Colon (tissue), 2 donors: ENCODE data around the gene VPS35L.
A peak's percentile ranks its signal among the peaks of the same experiment; 100 is the strongest.

Experiments
- FAIRE-seq: peaks from 2 replicates; lab custom pipeline; 2012; peaks lifted over from hg19 to GRCh38; lab: Jason Lieb, UNC
- donor health status: control.
- donor health status: control.

VPS35L gene, protein sequence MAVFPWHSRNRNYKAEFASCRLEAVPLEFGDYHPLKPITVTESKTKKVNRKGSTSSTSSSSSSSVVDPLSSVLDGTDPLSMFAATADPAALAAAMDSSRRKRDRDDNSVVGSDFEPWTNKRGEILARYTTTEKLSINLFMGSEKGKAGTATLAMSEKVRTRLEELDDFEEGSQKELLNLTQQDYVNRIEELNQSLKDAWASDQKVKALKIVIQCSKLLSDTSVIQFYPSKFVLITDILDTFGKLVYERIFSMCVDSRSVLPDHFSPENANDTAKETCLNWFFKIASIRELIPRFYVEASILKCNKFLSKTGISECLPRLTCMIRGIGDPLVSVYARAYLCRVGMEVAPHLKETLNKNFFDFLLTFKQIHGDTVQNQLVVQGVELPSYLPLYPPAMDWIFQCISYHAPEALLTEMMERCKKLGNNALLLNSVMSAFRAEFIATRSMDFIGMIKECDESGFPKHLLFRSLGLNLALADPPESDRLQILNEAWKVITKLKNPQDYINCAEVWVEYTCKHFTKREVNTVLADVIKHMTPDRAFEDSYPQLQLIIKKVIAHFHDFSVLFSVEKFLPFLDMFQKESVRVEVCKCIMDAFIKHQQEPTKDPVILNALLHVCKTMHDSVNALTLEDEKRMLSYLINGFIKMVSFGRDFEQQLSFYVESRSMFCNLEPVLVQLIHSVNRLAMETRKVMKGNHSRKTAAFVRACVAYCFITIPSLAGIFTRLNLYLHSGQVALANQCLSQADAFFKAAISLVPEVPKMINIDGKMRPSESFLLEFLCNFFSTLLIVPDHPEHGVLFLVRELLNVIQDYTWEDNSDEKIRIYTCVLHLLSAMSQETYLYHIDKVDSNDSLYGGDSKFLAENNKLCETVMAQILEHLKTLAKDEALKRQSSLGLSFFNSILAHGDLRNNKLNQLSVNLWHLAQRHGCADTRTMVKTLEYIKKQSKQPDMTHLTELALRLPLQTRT

DNA sequence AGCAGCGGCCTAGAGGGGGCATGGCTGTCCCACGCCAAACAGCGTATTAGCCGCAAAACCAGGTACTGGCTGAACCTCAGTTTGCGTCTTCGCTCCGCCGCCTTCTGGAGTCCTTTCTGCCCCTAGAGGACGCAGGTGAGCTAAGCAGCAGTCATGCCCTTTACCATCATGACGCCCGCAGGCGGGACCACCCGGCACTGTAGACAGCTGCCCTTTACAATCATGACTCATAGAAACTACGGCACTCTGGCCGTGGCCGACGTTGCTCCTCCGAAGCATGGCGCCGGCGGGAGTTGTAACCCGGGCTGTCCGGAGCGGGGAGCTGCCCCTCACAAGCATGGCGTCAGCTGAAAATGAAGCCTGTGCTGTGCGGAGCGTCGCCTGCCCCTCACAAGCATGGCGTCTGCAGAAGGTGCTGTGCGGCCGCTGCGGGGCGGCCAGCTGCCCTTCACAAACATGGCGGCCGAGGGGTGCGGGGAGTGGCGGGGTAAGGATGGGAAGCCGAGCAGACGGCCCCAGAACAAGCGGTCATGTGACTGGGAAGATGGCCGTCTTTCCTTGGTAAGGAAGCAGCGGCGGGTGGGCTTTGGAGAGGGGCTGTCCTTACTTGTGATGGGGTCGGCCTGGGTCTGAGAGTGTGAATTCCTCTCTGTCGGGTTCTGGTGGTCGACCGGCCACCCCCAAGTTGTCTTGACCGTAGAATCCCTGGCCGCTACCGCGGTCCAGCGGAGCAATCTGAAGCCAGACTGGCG is at the start of gene VPS35L:
Gene VPS35L, plus strand, starts transcription at position 518 of the 752 bp plus-strand sequence. Its CDS starts 27 bp downstream, at position 545.
- peak; percentile 5 for FAIRE-seq

- no peak for FAIRE-seq
Measured at GRCh38 chr16:19506965-19507364, 48.5 kb upstream of the VPS35L start.

- FAIRE-seq: no peak
Measured at GRCh38 chr16:19507867-19508266, 47.6 kb upstream of the VPS35L start.

- FAIRE-seq: no peak
Measured at GRCh38 chr16:19512297-19512696, 43.2 kb upstream of the VPS35L start.

DNA sequence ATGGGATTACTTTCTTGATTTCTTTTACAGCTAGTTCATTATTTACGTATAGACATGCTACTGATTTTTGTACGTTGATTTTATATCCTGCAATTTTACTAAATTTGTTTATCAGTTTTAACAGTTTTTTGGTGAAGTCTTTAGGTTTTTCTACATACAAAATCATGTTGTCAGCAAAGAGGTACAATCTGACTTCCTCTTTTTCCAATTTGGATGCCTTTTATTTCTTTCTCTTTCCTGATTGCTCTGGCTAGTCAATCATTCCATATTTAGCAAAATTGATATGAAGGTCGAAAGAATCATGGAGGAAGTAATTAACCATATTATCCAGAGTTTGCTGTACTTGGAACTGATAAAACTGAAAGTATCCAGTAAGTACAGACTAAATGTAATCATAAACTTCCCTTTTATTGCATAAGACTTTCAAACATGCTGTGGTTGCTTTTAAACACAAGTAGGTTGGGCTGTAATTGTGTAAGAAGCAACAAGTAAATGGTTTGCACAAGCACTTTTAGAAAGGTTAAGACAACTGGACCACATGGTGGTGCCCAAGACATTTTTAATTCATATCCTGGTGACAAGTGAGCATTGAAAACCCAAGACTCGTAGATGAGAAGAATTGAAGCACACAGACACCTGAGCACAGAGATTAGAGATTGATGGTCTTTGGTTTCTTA is 42.0 kb upstream of the VPS35L start:
- FAIRE-seq: peak; percentile 99

GRCh38 chr16:19515757-19516156 is 39.7 kb upstream of the VPS35L start:
- no peak for FAIRE-seq

- no peak for FAIRE-seq
Measured at GRCh38 chr16:19517424-19518089, 37.9 kb upstream of the VPS35L start.

DNA sequence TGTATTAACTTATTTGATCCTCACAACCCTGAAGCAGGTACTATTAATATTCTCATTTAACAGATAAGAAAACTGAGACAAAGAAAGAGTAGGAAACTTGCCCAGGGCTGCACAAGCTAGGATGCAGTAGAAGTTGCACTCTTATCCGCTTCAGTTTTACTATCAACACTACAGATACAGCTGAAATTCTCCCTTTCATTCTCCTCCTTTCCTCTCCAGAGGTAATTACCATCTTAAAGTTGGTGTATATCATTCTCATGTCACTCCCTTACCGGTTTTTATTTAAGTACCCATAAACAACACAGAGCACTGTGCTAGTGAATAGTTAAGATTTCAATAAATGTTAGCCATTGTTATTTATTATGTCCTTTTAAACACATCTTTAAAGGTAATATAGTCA is 37.1 kb upstream of the VPS35L start:
- no peak for FAIRE-seq

GRCh38 chr16:19520861-19521331 is 34.6 kb upstream of the VPS35L start:
- FAIRE-seq: no peak

- no peak for FAIRE-seq
Measured at GRCh38 chr16:19521471-19522396, 33.8 kb upstream of the VPS35L start, which contains the start of gene GDE1. Gene GDE1, minus strand, starts transcription at chr16:19522098. Its CDS starts 134 bp downstream, at chr16:19521964.

DNA sequence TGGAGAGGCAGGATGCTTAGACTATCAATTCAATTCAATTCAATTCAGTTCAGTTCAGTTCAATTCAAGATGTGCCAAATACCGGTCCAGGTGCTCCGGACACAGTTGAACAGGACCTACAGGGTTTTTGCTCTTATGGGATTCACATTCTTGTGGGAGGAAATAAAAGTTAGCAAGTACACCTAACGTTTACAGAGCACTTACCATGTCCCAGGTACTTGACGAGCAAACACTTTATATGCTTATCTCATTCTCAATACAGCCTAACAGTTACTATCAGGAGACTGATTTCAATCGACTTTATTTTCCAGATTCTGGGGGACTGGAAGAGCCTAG is 33.1 kb upstream of the VPS35L start:
- FAIRE-seq: no peak

GRCh38 chr16:19522760-19523159 is 32.7 kb upstream of the VPS35L start:
- FAIRE-seq: no peak

- FAIRE-seq: no peak
Measured at GRCh38 chr16:19523184-19523558, 32.3 kb upstream of the VPS35L start.

- no peak for FAIRE-seq
Measured at GRCh38 chr16:19523559-19524355, 31.7 kb upstream of the VPS35L start, which contains the start of gene CCP110. Gene CCP110, plus strand, starts transcription at chr16:19523942. Its CDS starts 3,940 bp downstream, at chr16:19527882.

DNA sequence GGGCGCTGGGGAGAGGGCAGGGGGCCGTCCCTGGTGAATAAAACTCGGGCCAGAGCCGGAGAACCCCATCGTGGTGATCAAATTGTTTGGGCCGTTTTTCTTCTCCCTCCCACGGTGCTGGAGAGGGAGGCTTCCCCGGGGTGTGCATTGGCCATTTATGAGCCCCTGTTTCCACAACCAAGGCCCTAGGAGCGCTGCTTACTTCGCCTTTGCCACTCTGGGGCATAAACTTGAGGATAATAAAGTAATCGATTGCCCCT is 31.2 kb upstream of the VPS35L start:
- FAIRE-seq: no peak

DNA sequence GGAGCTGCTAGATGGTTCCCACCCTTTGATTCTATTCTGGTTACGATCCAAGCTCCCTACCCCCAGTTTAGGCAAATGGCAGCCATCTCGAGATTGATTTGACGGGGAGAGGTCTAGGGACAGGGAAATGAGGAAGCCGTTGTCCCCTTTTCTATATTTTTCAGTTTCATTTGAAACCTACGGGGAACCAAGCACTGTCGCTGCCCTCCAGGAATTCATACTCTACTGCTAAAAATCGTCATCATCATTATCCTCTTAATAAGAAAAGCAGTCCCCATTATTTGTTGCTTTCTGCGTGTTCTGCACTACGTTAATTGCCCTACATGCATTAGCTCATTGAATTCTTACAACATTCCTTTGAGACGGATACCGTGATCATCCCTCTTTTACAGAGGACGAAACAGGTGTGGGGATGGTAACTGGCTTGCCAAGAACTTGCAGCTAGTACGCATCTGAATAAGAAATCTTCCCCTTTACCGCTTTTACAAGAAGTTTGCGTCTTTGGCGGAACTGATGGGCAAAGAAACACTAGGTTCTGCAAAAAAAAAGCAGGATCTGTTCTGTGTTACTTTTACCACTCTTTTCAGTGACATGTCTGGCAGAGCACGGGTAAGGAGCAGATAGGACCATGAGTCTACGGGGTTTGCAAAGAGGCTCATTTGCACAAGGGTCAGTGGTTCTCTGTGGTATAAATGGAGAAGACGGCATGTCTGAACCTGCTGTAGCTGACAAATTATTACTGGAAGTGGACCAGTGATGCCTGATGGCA is 30.7 kb upstream of the VPS35L start:
- FAIRE-seq: no peak

- no peak for FAIRE-seq
Measured at GRCh38 chr16:19525385-19525723, 30.1 kb upstream of the VPS35L start.

- FAIRE-seq: no peak
Measured at GRCh38 chr16:19527161-19527560, 28.3 kb upstream of the VPS35L start.

DNA sequence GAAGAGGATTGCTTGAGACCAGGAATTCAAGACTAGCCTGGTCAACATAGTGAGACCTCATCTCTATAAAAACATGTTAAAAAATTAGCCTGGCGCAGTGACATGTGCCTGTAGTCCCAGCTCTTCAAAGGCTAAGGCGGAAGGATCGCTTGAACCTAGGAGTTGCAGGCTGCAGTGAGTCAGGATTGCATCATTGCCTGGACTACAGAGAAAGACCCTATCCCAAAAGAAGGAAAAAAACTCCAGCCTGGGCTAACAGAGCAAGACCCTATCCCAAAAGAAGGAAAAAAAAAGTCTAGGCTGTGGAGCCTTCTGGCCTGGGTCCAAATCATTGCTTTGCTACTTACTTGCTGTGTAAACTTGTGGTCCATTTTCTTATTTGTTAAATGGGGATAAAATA is 26.8 kb upstream of the VPS35L start:
- FAIRE-seq: no peak
